ENCODE results near the gene MIP.
"Not testable (repeated sequence)": the region's sequence is repeated elsewhere in the genome, so short reads cannot be mapped to it uniquely, and the experiment has no call there.

The MIP gene
- 0 to 0.22 (median 0) reads per million in 17 experiments for total RNA-seq

GRCh38 chr12:56454557-56454956 lies at the start of gene MIP:
MIP (minus strand) TSS chr12:56454657; CDS start chr12:56454613, 44 bp downstream.
- no peak for DNase-seq

GRCh38 chr12:56499879-56500278 lies 45.4 kb upstream of the MIP start:
- DNase-seq = not testable (repeated sequence)

GRCh38 chr12:56499452-56499851 lies 45.0 kb upstream of the MIP start:
- not testable (repeated sequence) for DNase-seq

- not testable (repeated sequence) for DNase-seq
Measured at GRCh38 chr12:56498126-56498902, 43.9 kb upstream of the MIP start.

GRCh38 chr12:56496704-56497103 lies 42.2 kb upstream of the MIP start:
- peak in 3 of 4 experiments; percentile 33 to 44 (median 42) for DNase-seq

- DNase-seq = not testable (repeated sequence)
Measured at GRCh38 chr12:56494481-56494880, 40.0 kb upstream of the MIP start.

GRCh38 chr12:56494106-56494415 lies 39.6 kb upstream of the MIP start:
- DNase-seq = not testable (repeated sequence)

- DNase-seq = not testable (repeated sequence)
Measured at GRCh38 chr12:56493409-56494105, 39.1 kb upstream of the MIP start.

- DNase-seq = no peak
Measured at GRCh38 chr12:56490360-56490759, 35.9 kb upstream of the MIP start.

GRCh38 chr12:56488041-56488955 lies 33.8 kb upstream of the MIP start, which contains the start of gene GLS2:
GLS2 (minus strand) TSS chr12:56488161; CDS start chr12:56488118, 43 bp downstream.
- peak; percentile 63 to 82 (median 75) for DNase-seq

- DNase-seq = peak in 1 of 4 experiments; percentile 12
Measured at GRCh38 chr12:56487448-56488040, 33.1 kb upstream of the MIP start.

- no peak for DNase-seq
Measured at GRCh38 chr12:56486694-56487093, 32.2 kb upstream of the MIP start.

GRCh38 chr12:56484566-56484965 lies 30.1 kb upstream of the MIP start:
- DNase-seq = no peak

GRCh38 chr12:56479625-56480024 lies 25.2 kb upstream of the MIP start:
- no peak for DNase-seq

GRCh38 chr12:56477521-56478225 lies 23.2 kb upstream of the MIP start:
- no peak for DNase-seq

GRCh38 chr12:56476972-56477432 lies 22.5 kb upstream of the MIP start:
- DNase-seq = no peak

GRCh38 chr12:56476143-56476542 lies 21.7 kb upstream of the MIP start:
- no peak for DNase-seq

GRCh38 chr12:56474389-56474788 lies 19.9 kb upstream of the MIP start:
- no peak for DNase-seq

GRCh38 chr12:56469007-56469930 lies 14.8 kb upstream of the MIP start:
- DNase-seq = peak in 3 of 4 experiments; percentile 28 to 48 (median 31)
